COLO668 (cell line): ENCODE measurements around the gene CEACAM1.
"Not testable (repeated sequence)": the region's sequence is repeated elsewhere in the genome, so short reads cannot be mapped to it uniquely, and the experiment has no call there.

Experiments
- DNase-seq: peaks from one replicate; lab custom pipeline; 2025; ENCODE audit not compliant: unreplicated experiment; lab: John Stamatoyannopoulos, UW

CEACAM1 gene

GRCh38 chr19:42549067-42549466, 20.8 kb upstream of the CEACAM1 start:
- DNase-seq = not testable (repeated sequence)

GRCh38 chr19:42548552-42548951, 20.3 kb upstream of the CEACAM1 start:
- no peak for DNase-seq

DNA sequence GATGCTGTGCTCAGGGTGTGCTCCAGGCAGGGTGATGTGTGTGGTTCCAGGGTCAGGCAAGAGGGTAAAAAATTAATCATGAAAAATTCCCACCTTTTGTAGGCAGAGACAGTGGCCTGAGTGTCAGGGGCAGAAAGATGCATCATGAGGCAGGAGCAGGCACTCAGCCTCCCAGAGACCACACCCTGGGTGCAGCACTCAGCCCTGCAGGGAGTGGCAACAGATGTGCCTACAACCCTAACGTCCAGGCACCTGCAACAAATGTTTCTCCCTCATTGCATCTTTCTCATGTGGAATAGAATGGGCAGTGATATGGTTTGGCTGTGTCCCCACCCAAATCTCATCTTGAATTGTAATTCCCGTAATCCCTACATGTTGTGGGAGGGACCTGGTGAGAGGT, 19.6 kb upstream of the CEACAM1 start:
- no peak for DNase-seq

GRCh38 chr19:42546831-42547500, 18.7 kb upstream of the CEACAM1 start:
- DNase-seq = no peak

GRCh38 chr19:42544146-42544545, 15.9 kb upstream of the CEACAM1 start:
- DNase-seq = no peak

DNA sequence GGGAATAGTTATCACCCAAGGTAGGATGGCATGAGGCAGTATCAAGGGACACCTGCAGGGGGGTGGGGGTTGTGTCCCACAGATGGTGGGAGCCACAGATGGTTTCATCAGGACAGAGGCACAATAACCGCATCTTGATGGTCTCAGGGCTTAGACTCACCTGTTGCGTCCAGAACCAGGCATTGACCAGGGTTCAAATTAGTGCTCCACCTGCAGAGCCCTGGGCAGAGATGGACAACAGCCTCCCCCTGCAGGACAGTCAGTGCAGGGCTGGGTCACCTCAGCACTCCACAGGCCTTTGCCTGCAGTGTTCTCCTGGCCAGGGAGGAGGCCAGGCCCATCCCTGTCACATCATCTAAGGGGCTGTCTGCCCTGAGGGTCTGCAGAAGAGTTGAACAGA, 14.5 kb upstream of the CEACAM1 start:
- DNase-seq = no peak

DNA sequence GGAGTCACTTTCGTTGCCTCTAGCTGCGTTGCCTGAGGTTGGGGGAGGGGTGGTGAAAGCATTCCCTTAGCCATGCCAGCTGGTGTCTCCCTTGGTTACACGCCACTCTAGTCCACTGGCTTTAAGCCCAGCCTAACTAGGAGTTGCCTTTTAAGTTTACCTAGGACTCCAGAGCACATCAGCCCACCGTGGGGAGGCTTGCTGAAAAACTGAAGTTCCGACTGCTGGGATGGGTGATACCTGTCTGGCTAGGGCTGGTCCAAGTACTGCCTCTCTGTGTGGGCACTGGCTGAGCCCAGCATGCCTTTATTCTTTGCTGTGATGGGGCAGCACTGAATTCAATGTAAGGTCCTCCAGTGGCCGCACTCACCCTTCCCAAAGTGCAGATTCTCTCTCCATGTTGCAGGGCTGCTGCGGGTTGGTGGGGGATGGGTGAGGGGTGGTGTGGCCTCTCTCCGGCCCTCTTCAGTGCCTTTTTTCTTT, 11.8 kb upstream of the CEACAM1 start:
- DNase-seq = peak; percentile 25

DNA sequence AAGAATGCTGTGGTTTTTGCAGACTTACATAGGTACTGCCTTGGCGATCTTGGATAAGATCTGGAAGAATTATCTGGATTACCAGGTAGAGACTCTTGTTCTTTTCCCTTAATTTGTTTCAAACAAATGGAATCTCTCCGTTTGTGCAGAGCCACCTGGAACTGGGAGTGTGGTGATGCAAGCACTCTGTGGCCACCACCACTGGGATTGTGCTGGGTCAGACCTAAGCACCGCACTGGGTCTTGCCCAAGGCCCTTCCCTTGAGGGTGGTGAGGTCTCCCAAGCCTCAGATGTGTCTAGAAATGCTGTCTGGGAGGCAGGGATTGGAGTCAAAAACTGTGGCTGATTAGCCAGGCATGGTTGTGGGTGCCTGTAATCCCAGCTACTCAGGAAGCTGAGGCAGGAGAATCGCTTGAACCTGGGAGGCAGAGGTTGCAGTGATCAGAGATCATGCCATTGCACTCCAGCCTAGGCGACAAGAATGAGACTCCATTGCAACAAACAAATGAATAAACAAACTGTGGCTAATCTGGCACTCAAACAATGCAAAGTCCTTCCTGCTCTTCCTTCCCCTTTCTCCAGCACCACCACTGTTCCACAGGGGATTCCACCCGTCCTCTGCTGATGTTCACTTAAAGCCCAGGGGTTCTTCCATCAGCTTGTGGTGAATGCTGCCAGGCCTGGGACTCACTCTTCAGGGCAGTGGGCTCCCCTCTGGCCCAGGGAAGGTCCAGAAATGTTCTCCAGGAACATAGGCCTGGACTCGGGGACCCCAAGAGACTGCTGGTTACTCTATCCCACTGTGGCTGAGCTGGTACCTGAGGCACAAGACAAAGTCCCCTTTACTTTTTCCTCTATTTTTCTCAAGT, 10.8 kb upstream of the CEACAM1 start:
- no peak for DNase-seq

- DNase-seq = not testable (repeated sequence)
Measured at GRCh38 chr19:42535276-42535675, 7.0 kb upstream of the CEACAM1 start.

- no peak for DNase-seq
Measured at GRCh38 chr19:42534391-42534790, 6.1 kb upstream of the CEACAM1 start.

GRCh38 chr19:42532891-42533290, 4.6 kb upstream of the CEACAM1 start:
- no peak for DNase-seq

DNA sequence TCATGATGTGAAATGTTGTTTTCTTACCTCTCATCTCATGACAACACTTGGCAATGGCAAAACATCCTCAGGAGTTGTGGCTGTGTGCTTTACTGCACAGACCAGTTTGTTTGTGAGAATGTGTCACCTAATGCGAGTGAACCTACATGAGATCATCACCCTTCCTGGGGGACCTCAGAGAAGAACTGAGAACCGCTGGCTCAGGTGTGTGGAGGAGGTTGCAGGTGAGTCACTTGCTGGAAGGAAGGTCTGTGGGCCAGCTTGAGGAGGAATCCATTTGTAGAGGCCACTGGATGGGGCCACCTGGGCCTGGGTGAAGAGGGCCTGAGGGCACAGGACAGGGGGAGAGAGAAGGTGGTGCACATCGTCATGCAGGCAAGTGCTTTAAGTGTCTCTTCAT, 3.0 kb upstream of the CEACAM1 start:
- no peak for DNase-seq

DNA sequence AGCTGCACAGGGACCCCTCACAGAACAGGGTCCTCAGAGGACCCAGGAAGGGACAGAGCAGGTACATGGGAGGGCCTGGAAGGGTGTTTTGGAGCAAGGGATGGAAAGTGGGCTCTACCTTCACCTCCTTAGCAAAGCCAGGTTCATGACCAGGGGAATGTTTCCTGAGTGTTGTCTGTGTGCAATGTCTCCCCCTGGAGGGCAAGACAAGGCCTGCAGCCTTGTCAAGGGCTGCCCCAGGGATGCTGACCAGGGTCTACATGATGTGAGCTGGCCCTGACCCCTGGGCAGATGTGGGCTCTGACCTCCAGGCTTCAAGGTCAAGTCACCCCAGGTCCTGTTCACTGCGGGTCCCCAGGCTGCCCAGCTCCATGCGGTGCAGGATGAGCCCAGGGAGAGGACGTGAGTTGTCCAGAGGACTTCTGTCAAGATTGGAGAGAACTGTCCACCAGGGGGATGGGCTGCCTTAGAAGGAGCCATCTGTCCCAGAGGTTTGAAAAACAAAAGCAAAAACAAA, 1.0 kb upstream of the CEACAM1 start:
- peak; percentile 62 for DNase-seq

GRCh38 chr19:42524943-42525342, 3.3 kb downstream of the CEACAM1 start:
- DNase-seq = no peak

GRCh38 chr19:42524250-42524649, 4.0 kb downstream of the CEACAM1 start:
- DNase-seq = no peak

DNA sequence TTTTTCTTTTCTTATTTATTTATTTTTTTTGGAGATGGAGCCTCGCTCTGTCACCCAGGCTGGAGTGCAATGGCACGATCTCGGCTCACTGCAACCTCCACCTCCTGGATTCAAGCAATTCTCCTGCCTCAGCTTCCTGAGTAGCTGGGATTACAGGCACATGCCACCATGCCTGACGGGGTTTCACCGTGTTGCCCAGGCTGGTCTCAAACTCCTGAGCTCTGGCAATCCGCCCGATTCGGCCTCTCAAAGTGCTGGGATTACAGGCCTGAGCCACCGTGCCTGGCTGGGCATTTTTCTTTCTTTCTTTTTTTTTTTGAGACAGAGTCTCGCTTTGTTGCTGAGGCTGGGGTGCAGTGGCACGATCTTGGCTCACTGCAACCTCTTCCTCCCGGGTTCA, 6.0 kb downstream of the CEACAM1 start:
- not testable (repeated sequence) for DNase-seq

GRCh38 chr19:42521346-42522030, 6.8 kb downstream of the CEACAM1 start:
- no peak for DNase-seq

DNA sequence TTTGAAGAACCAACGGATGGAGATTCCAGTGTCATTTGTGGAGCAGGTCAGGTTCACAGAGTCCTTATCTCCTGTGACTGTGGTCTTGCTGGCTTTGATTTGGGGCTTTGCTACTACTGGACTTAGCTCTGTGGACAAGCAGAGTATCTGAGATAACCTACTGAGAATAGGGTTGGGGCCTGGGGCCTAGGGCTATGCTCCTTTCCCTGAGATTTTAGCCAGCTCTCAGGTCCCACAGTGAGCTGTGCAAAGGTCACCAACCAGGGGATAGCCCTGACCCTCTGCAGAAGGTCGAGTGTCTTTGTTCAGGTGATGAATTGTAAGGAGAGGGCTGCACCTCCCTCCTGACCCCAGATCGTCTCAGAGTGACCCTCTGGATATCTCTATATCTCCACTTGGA, 9.2 kb downstream of the CEACAM1 start:
- DNase-seq = no peak

- DNase-seq = no peak
Measured at GRCh38 chr19:42516771-42517170, 11.5 kb downstream of the CEACAM1 start.

DNA sequence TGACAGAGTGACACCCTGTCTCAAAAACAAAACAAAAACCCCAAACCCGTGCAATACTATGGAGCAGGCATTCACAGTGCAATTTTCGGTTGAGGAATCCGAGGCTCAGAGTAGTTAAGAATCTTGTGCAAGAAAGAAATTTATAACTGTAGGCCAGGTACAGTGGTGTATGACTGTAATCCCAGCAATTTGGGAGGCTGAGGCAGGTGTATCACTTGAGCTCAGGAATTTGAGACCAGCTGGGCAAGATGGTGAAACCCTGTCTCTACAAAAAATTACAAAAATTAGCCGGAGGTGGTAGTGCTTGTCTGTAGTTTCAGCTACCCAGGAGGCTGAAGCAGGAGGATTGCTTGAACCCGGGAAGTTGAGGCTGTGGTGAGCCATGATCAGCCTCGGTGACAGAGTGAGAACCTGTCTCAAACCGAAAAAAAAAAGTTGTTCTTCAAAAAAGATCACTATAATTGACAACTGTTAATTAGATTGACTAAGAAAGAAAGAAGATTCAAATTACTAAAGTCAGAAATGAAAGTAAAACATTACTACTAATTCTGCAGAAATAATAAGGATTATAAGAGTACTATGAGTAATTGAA, 12.9 kb downstream of the CEACAM1 start:
- DNase-seq = no peak

DNA sequence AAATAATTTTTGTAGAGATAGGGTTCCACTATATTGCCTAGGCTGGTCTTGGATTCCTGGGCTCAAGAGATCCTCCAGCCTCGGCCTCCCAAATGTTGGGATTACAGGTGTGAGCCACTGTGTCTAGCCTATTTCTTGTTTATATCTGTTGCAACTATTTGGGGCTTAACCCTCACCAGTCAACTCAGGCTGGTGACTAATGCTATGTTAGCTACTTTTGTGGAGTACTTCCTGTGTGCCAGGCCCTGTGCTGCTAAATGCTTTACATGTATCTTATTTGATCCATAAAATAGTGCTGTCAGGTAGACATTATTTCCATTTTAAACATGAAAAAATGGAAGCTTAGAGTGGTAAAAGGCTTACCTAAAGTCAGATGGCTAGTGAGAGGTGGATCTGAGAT, 13.8 kb downstream of the CEACAM1 start:
- DNase-seq = no peak
